GM12874 (cell line): ENCODE measurements around the gene SCAF1.

Experiments
- TF ChIP-seq, protein P1 (sequence below): IDR thresholded peaks from 2 replicates; pipeline ENCODE4 v1.5.1; 2011; ENCODE audit warnings: low read depth, mild to moderate bottlenecking, control low read depth, low read length, moderate library complexity; ENCODE audit not compliant: insufficient read depth

SCAF1 gene

DNA sequence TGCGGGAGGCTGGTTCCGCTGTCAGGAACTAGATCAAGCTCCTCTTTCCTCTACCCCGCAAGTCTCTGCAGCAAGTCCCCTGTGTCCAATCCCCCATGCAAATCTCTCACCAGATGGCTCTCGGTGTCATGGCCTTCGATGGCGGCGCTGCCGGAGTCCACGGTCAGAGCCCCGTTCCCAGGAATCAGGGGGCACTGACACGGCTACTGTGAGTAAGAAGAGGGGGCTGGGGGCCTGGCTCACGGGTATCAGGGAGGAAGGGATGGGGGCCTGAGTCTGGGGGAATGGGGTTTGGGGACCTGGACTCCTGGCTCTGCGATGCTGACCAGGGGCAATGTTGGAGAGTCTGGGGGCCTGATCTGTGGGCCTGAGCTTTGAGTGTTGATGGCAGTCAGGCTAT lies 4.0 kb downstream of the SCAF1 start:
- TF ChIP-seq, protein P1, sequence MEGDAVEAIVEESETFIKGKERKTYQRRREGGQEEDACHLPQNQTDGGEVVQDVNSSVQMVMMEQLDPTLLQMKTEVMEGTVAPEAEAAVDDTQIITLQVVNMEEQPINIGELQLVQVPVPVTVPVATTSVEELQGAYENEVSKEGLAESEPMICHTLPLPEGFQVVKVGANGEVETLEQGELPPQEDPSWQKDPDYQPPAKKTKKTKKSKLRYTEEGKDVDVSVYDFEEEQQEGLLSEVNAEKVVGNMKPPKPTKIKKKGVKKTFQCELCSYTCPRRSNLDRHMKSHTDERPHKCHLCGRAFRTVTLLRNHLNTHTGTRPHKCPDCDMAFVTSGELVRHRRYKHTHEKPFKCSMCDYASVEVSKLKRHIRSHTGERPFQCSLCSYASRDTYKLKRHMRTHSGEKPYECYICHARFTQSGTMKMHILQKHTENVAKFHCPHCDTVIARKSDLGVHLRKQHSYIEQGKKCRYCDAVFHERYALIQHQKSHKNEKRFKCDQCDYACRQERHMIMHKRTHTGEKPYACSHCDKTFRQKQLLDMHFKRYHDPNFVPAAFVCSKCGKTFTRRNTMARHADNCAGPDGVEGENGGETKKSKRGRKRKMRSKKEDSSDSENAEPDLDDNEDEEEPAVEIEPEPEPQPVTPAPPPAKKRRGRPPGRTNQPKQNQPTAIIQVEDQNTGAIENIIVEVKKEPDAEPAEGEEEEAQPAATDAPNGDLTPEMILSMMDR: no peak

DNA sequence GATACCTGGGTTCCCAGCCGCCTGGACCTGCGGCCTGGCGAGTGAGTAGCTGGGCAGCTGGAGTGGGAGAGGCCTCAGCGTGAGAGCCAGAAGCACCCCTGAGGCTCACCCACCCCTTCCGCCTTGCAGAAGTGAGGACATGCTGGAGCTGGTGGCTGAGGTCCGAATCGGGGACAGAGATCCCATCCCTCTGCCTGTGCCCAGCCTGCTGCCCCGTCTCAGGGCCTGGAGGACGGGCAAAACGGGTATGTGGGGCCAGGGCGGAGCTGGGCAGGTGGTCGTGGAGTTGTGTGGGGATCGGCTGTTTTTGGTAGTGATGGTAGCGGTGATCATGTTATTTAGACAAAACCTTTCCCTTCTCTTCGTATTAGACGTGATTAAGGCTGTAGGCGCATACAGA lies 4.6 kb downstream of the SCAF1 start:
- TF ChIP-seq, protein P1: no peak

DNA sequence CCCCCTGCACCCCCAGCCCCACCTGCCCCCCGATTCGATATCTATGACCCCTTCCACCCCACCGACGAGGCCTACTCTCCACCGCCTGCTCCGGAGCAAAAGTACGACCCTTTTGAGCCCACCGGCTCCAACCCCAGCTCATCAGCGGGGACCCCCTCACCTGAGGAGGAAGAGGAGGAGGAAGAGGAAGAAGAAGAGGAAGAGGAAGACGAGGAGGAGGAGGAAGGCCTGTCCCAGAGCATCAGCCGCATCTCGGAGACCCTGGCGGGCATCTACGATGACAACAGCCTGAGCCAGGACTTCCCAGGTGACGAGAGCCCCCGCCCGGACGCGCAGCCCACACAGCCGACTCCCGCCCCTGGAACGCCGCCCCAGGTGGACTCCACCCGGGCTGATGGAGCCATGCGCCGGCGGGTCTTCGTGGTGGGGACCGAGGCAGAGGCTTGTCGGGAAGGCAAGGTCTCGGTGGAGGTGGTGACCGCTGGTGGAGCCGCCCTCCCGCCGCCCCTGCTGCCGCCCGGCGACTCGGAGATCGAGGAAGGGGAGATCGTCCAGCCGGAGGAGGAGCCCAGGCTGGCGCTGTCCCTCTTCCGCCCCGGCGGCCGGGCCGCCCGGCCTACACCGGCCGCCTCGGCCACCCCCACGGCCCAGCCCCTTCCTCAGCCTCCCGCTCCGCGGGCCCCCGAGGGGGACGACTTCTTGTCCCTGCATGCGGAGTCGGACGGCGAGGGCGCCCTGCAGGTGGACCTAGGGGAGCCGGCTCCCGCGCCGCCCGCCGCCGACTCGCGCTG lies 9.2 kb downstream of the SCAF1 start:
- TF ChIP-seq, protein P1: no peak

DNA sequence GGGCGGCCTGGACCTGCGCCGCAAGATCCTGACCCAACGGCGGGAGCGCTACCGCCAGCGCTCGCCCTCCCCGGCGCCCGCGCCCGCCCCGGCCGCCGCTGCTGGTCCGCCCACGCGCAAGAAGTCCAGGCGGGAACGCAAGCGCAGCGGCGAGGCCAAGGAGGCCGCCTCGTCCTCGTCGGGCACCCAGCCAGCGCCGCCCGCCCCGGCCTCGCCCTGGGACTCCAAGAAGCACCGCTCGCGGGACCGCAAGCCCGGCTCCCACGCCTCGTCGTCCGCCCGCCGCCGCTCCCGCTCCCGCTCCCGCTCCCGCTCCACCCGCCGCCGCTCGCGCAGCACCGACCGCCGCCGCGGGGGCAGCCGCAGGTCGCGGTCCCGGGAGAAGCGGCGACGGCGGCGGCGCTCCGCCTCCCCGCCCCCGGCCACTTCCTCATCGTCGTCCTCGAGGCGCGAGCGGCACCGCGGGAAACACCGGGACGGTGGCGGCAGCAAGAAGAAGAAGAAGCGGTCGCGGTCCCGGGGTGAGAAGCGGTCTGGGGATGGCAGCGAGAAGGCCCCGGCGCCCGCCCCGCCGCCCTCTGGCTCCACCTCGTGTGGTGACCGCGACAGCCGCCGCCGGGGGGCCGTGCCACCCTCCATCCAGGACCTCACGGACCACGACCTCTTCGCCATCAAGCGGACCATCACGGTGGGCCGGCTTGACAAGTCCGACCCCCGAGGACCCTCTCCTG lies 10.0 kb downstream of the SCAF1 start:
- TF ChIP-seq, protein P1: no peak

DNA sequence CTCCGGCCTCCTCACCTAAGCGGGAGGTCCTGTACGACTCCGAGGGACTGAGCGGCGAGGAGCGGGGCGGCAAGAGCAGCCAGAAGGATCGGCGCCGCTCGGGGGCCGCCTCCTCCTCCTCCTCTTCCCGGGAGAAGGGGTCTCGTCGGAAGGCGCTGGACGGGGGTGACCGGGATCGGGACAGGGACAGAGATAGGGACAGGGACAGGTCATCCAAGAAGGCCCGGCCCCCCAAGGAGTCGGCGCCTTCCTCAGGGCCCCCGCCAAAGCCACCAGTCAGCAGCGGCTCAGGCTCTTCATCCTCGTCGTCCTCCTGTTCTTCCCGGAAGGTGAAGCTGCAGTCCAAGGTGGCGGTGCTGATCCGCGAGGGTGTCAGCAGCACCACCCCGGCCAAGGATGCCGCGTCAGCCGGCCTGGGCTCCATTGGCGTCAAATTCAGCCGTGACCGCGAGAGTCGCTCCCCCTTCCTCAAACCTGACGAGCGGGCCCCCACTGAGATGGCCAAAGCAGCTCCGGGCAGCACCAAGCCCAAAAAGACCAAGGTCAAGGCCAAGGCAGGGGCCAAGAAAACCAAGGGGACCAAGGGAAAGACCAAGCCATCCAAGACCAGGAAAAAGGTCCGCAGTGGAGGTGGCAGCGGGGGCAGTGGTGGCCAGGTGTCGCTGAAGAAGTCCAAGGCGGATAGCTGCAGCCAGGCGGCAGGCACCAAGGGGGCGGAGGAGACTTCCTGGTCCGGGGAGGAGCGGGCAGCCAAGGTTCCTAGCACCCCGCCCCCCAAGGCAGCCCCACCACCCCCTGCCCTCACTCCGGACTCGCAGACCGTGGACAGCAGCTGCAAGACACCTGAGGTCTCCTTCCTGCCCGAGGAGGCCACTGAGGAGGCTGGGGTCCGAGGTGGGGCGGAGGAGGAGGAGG lies 10.8 kb downstream of the SCAF1 start:
- TF ChIP-seq, protein P1: no peak

DNA sequence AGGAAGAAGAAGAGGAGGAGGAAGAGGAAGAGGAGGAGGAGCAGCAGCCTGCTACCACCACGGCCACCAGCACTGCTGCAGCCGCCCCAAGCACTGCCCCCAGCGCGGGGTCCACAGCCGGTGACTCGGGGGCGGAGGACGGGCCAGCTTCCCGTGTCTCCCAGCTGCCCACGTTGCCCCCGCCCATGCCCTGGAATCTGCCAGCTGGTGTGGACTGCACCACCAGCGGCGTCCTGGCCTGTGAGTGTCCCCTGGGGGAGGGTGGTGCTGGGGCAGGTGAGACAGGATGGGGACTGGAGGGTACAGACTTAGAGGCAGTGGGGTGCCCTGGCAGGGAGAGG lies 11.4 kb downstream of the SCAF1 start:
- TF ChIP-seq, protein P1: no peak

DNA sequence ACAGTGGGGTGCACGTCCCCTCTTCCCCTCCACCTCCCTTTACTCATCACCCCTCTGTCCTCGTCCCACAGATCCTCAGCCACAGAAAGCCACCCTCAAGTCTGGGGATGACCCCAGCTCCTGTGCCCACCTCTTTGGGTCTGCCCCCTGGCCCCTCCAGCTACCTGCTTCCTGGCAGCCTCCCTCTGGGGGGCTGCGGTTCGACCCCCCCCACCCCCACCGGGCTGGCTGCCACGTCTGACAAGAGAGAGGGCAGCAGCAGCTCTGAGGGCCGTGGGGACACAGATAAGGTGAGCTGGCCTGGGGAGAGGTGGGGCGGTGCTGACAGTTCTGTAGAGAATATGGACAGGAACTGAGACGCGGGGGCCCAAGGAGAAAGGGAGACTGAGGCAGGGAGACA lies 12.6 kb downstream of the SCAF1 start:
- TF ChIP-seq, protein P1: no peak
